Stimulated activated CD8-positive, alpha-beta memory T cell treated with anti-CD3 and anti-CD28 coated beads, Interleukin-15, amount 100 ng/mL, for 4 hours (primary cell): ENCODE data around the gene SCYGR5.
"Not testable (repeated sequence)": the region's sequence is repeated elsewhere in the genome, so short reads cannot be mapped to it uniquely, and the experiment has no call there.

ENCODE experiments used
- DNase-seq, 2 donors: peaks; one replicate each; pipeline ENCODE4 v3.0.0-alpha.2; 2020; ENCODE audit warnings: low read depth in 2 of 2

SCYGR5 gene

GRCh38 chr2:227673620-227674019 lies 7.0 kb downstream of the SCYGR5 start:
- DNase-seq, result not testable (repeated sequence)

DNA sequence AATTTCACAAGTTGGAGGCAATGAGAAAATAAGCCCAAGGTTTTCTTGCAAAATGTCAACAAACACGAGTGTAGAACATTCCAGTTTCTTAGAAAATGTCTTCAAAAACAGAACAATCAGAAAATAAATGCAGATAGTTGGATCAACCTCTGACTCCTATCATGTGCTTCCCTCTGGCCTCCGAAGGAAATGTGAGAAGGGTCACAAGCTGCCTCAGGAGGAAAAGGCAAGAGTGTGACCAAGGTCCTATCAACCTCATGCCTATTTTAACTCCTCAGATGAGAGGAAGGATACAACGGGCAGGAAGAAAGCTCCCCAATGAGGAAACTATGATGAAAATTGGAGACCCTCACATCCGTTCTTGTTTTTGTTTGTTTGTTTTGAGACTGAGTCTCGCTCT lies 7.9 kb downstream of the SCYGR5 start:
- no peak for DNase-seq

GRCh38 chr2:227677928-227678327 lies 11.3 kb downstream of the SCYGR5 start:
- no peak for DNase-seq

DNA sequence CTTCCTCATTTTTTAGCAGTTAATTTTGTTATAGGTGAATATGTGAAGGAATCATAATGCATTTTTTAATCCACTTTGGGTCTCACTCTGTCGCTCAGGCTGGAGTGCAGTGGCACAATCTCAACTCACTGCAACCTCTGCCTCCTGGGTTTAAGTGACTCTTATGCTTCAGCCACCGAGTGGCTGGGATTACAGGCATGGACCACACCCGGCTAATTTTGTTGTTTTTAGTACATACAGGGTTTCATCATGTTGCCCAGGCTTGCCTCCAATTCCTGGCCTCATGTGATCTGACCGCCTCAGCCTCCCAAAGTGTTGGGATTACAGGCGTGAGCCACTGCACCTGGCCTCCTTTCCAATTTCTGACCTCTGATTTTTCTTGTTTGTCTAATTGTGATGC lies 17.7 kb downstream of the SCYGR5 start:
- DNase-seq, result no peak

DNA sequence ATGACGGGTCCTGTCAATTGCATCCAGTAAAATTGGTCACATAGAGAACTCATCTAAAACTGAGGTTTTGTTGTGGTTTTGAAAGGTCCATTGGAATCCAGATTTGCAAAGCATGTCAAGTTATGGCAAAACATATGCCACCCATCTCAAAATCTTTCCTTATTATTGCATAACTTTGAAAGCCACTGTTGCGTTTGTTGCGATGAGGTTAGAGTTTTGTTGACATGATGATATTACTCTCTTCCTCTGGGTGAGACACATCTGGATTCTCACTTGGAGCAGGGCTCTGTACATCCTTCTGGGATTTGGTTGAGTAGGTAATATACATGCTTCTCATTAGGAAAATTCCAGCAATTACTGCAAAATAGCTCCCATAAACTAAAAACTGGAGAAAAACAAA lies 20.6 kb downstream of the SCYGR5 start:
- DNase-seq, result no peak

GRCh38 chr2:227696990-227697679 lies 30.5 kb downstream of the SCYGR5 start:
- no peak for DNase-seq

DNA sequence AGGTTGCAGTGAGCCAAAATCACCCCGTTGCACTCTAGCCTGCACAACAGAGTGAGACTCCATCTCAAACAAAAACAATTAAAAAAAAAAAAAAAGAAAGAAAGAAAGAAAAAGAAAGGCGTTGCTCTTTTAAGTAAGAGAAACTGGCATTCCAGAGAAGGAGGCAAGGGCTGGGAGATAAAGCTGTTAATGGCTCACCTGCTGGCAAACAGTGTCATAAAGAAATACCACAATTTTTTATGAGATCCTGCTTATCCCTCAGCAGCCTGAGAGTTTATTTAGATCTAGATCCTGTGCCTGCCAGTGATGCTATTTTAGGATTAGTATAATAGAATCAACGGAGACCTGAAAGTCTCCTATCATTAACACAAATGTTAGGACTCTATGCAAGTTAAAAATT lies 35.0 kb downstream of the SCYGR5 start:
- no peak for DNase-seq

DNA sequence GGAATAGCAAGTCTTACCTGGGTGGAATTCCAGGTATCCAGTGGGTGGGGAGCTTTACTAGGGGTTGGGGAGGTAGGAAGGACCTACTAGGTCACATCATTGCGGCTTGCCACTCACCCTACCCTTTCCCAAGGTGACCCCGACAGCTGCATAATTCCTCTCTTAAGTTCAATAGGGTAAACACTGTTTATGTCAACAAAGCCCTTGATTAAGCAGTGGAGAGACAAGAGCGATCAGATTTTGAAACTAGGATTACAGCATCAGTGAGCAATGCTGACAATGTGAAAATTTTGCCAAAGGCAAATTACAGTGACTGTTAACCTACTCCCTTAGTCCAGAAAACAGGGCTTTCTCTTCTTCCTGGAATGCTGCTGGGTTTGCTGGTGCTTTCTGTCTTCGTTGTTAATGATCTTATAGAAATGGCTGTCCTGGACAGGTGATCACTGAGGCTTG lies 36.7 kb downstream of the SCYGR5 start:
- no peak for DNase-seq

GRCh38 chr2:227703961-227704360 lies 37.4 kb downstream of the SCYGR5 start:
- no peak for DNase-seq

DNA sequence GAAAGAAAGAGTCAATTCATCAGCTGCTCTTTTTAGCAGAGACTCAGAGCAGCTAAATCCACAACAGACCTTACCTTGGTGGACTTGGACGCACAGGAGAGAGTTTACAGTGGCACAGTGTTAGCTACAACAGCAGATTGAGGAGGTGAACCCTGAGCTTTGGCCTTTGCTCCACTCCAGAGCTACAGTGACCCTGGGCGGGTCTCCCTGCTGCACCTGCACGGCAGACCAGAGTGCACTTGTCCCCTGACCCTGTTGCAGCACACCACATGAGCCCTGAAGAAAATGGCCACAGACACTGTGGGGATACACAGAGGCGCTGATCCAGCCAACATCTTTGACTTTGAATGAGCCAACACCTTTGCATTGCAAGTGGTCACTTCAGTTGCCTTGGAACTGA lies 40.3 kb downstream of the SCYGR5 start:
- DNase-seq, result no peak

- no peak for DNase-seq
Measured at GRCh38 chr2:227707390-227707789, 40.8 kb downstream of the SCYGR5 start.

- DNase-seq, result no peak
Measured at GRCh38 chr2:227710986-227711385, 44.4 kb downstream of the SCYGR5 start.

GRCh38 chr2:227713291-227713690 lies 46.7 kb downstream of the SCYGR5 start:
- DNase-seq, result no peak

DNA sequence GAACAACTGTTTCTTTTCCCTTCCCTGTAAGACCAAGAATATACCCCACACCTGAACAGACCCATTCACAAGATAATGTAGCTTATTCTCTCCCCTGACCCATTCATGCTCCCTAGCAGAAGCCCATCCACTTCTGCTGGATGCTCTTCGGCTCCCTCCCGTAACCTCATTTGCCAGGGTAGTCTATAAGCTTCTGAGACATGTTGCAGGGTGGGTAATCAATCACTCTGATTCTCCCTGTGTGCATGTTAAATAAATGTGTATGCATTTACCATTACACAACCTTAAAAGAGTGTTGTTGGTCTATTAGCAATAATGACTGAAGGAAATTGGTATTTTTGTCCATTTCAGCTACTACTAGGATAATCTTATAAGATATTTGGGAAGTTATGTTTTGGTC lies 49.9 kb downstream of the SCYGR5 start:
- DNase-seq, result no peak
